GM04503 (cell line): Measurements from ENCODE around the gene ACOT8.
"Not testable (repeated sequence)": the region's sequence is repeated elsewhere in the genome, so short reads cannot be mapped to it uniquely, and the experiment has no call there.

Experiments
- DNase-seq: peaks from one replicate; pipeline ENCODE4 v3.0.0-alpha.2; 2012; ENCODE audit warnings: low read depth

The ACOT8 gene

GRCh38 chr20:45852326-45852725 is 4.9 kb downstream of the ACOT8 start:
- no peak for DNase-seq

GRCh38 chr20:45851501-45851900 is 5.7 kb downstream of the ACOT8 start:
- no peak for DNase-seq

GRCh38 chr20:45850926-45851325 is 6.3 kb downstream of the ACOT8 start:
- DNase-seq = no peak

- no peak for DNase-seq
Measured at GRCh38 chr20:45850238-45850637, 7.0 kb downstream of the ACOT8 start.

- DNase-seq = no peak
Measured at GRCh38 chr20:45848969-45849582, 8.1 kb downstream of the ACOT8 start.

GRCh38 chr20:45848421-45848820 is 8.8 kb downstream of the ACOT8 start:
- no peak for DNase-seq

- DNase-seq = no peak
Measured at GRCh38 chr20:45845452-45845851, 11.7 kb downstream of the ACOT8 start.

GRCh38 chr20:45843506-45843905 is 13.7 kb downstream of the ACOT8 start:
- no peak for DNase-seq

- DNase-seq = peak; percentile 70
Measured at GRCh38 chr20:45842169-45842812, 14.9 kb downstream of the ACOT8 start.

- no peak for DNase-seq
Measured at GRCh38 chr20:45841407-45842129, 15.6 kb downstream of the ACOT8 start.

GRCh38 chr20:45840700-45841198 is 16.4 kb downstream of the ACOT8 start:
- DNase-seq = no peak

GRCh38 chr20:45836841-45837240 is 20.4 kb downstream of the ACOT8 start:
- no peak for DNase-seq

GRCh38 chr20:45835825-45836224 is 21.4 kb downstream of the ACOT8 start:
- peak; percentile 73 for DNase-seq

- DNase-seq = no peak
Measured at GRCh38 chr20:45835329-45835765, 21.8 kb downstream of the ACOT8 start.

GRCh38 chr20:45834797-45835161 is 22.4 kb downstream of the ACOT8 start:
- DNase-seq = no peak

GRCh38 chr20:45833883-45834796 is 23.1 kb downstream of the ACOT8 start:
- DNase-seq = no peak

GRCh38 chr20:45833030-45833882 is 23.9 kb downstream of the ACOT8 start, which contains the start of gene SNX21:
Gene SNX21, plus strand, starts transcription at chr20:45833799. Its CDS starts 121 bp downstream, at chr20:45833920.
- DNase-seq = peak; percentile 89

- DNase-seq = no peak
Measured at GRCh38 chr20:45832619-45833018, 24.6 kb downstream of the ACOT8 start.

GRCh38 chr20:45829673-45830106 is 27.5 kb downstream of the ACOT8 start:
- not testable (repeated sequence) for DNase-seq

- DNase-seq = no peak
Measured at GRCh38 chr20:45828589-45828988, 28.6 kb downstream of the ACOT8 start.

- no peak for DNase-seq
Measured at GRCh38 chr20:45827712-45828111, 29.5 kb downstream of the ACOT8 start.
